CD4-positive, alpha-beta T cell treated with Interleukin-12 subunit alpha and Interleukin-12 subunit beta, for 1 hour (primary cell): ENCODE data around the gene RIGI.
"Not testable (repeated sequence)": the region's sequence is repeated elsewhere in the genome, so short reads cannot be mapped to it uniquely, and the experiment has no call there.

ENCODE experiments used
- DNase-seq: peaks from one replicate; pipeline ENCODE4 v3.0.0-alpha.2; 2020

RIGI gene

GRCh38 chr9:32526041-32526706 is at the start of gene RIGI:
RIGI (minus strand) TSS chr9:32526196; CDS start chr9:32526166, 30 bp downstream.
- DNase-seq = peak; percentile 89

- no peak for DNase-seq
These were observed 48.9 kb upstream of the RIGI start for GRCh38 chr9:32574858-32575257.

- no peak for DNase-seq
These were observed 47.8 kb upstream of the RIGI start for GRCh38 chr9:32573821-32574220.

GRCh38 chr9:32572900-32573523 is 47.0 kb upstream of the RIGI start, which contains the start of gene NDUFB6:
NDUFB6 (minus strand) TSS chr9:32573159; CDS start chr9:32573060, 99 bp downstream.
- DNase-seq = peak; percentile 95

GRCh38 chr9:32571969-32572899 is 46.2 kb upstream of the RIGI start:
- peak; percentile 86 for DNase-seq

GRCh38 chr9:32570262-32570661 is 44.3 kb upstream of the RIGI start:
- no peak for DNase-seq

GRCh38 chr9:32566770-32567169 is 40.8 kb upstream of the RIGI start:
- DNase-seq = no peak

- no peak for DNase-seq
These were observed 40.0 kb upstream of the RIGI start for GRCh38 chr9:32565967-32566366.

GRCh38 chr9:32558408-32558934 is 32.5 kb upstream of the RIGI start:
- DNase-seq = no peak

- no peak for DNase-seq
These were observed 28.6 kb upstream of the RIGI start for GRCh38 chr9:32554591-32554990.

- DNase-seq = no peak
These were observed 28.1 kb upstream of the RIGI start for GRCh38 chr9:32554107-32554506.

- DNase-seq = peak; percentile 92
These were observed 26.3 kb upstream of the RIGI start, which contains the start of the genes SMIM27 and TOPORS for GRCh38 chr9:32552172-32552872. SMIM27 (plus strand) TSS chr9:32552327; CDS start chr9:32552435, 108 bp downstream. TOPORS (minus strand) TSS chr9:32552586; CDS start chr9:32552436, 150 bp downstream.

GRCh38 chr9:32551276-32552051 is 25.5 kb upstream of the RIGI start:
- DNase-seq = peak; percentile 53

GRCh38 chr9:32550562-32551275 is 24.7 kb upstream of the RIGI start:
- DNase-seq = peak; percentile 97

GRCh38 chr9:32550150-32550561 is 24.2 kb upstream of the RIGI start:
- no peak for DNase-seq

GRCh38 chr9:32548213-32548612 is 22.2 kb upstream of the RIGI start:
- DNase-seq = not testable (repeated sequence)

GRCh38 chr9:32545884-32546283 is 19.9 kb upstream of the RIGI start:
- DNase-seq = no peak

GRCh38 chr9:32543047-32543446 is 17.1 kb upstream of the RIGI start:
- no peak for DNase-seq

GRCh38 chr9:32533816-32534215 is 7.8 kb upstream of the RIGI start:
- no peak for DNase-seq

- DNase-seq = no peak
These were observed 7.3 kb upstream of the RIGI start for GRCh38 chr9:32533336-32533735.

GRCh38 chr9:32526707-32527048 is 682 bp upstream of the RIGI start:
- no peak for DNase-seq
